NCI-H146 treated with DMSO at 0.1 percent for 48 hours (cell line): Measurements from ENCODE around the gene ZNF878.

Experiments used
- DNase-seq: peaks from one replicate; lab custom pipeline; 2025; ENCODE audit not compliant: unreplicated experiment; lab: John Stamatoyannopoulos, UW

ZNF878 gene

DNA sequence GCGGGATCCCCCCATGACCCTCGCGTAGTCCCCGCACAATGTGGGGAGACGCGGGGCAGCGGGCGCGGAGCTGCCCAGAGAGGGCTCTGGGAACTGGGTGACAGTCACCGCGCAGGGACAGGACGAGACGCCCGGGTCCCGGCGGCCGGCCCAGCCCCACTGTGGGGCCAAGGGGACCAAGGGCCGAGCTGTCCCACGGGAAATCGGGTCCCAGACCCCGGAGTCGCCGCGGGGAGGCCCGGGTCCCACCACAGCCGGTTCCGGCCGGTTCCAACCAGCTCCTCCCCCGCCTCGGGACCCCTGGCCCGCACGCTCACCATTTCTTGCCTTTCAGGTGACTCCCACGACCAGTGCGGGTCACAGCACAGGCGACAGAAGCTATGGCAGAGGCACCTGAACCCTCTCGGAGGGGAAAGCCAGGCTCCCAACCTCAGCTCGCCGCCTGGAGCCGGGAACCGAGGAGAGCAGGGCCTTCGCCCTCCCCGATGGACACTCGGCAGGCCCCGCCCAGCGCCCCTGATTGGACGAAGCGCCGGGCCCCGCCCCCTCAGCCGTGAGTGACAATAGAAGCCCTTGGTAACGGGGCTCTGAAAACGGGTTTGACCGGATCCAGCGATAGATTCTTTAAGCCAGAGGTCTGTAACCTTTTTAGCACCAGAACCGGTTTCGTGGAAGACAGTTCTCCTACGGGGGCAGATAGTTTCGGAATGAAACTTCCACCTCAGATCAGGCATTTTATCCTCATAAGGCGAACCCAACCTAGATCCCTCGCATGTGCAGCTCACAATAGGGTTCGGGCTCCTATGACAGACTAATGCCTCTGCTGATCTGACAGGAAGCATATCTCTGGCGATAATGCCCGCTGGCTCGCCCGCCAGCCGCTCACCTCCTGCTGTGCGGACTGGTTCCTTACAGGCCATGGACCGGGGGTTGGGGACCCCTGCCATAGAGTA, 17.3 kb downstream of the ZNF878 start, which contains the start of gene ZNF433:
Gene ZNF433 (minus strand): TSS at position 460 of the 953 bp plus-strand sequence. CDS start 140 bp downstream, at position 320.
- peak; percentile 93 for DNase-seq

DNA sequence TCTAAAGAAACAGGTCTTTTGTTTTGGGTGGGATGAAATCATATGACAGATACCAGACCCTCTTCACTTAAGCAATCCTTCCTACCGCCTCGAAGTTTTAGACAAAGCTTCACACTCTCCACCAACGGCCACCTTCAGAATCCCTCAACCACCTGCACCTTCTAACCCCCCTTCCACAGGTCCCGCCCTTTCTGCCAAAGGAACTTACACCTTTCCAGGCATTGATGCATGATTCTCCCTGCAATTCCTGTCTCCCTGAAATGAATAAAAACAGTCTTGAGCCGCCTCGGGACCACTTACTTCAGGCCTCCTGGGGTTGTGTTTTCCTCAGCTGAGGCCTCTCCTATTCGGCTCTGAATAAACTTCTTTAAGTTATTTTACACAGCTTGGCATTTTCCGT, 18.1 kb downstream of the ZNF878 start:
- no peak for DNase-seq

DNA sequence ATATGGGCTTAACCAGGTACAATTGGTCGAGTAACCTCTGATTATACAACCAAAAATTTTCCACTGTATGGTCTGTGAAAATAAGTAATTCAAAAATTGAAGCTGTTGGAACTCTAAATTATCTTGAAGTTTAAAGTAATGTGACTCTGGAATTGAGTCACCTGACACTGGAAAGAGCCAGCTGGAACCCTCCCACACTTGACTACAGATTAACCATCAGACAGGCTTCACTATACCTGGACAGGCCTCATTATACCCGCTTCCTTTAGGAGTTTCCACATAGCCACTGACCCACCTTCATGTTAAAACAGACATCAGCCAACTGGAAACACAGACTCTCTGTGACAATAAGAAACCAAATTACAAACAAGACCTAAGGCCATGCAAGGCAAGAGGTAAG, 18.6 kb downstream of the ZNF878 start:
- no peak for DNase-seq

DNA sequence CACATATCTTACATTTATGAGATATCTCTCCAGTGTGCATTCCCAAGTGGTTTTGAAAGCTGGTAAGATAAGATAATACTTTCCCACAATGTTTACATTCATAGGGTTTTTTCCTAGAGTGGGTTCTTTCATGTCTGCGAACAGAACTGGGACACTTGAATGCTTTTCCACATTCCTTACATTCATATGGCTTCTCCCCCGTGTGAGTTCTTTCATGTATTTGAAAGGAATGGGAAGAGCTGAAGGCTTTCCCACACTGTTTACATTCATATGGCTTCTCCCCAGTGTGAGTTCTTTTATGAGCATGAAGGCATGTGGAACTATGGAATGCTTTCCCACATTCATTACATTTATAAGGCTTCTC, 37.0 kb downstream of the ZNF878 start:
- DNase-seq, result no peak

DNA sequence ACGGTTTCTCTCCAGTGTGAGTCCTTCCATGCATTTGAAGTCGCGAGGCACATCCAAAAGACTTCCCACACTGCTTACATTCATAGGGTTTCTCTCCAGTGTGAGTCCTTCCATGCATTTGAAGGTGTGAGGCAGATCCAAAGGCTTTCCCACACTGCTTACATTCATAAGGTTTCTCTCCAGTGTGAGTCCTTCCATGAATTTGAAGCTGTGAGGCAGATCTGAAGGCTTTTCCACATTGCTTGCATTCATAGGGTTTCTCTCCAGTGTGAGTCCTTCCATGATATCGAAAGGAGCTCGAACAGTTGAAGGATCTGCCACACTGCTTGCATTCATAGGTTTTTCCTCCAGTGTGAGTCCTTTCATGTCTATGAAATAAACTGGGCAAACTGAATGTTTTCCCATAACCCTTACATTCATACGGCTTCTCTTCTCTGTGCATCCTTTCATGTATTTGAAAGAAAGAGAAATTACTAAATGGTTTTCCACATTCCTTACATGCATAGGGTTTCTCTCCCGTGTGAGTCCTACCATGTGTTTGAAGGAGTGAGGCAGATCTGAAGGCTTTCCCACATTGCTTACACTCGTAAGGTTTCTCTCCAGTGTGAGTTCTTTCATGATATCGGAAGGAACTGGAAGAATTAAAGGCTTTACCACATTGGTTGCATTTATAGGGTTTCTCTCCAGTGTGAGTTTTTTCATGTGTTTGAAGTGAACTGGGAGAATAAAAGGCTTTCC, 37.6 kb downstream of the ZNF878 start:
- no peak for DNase-seq

DNA sequence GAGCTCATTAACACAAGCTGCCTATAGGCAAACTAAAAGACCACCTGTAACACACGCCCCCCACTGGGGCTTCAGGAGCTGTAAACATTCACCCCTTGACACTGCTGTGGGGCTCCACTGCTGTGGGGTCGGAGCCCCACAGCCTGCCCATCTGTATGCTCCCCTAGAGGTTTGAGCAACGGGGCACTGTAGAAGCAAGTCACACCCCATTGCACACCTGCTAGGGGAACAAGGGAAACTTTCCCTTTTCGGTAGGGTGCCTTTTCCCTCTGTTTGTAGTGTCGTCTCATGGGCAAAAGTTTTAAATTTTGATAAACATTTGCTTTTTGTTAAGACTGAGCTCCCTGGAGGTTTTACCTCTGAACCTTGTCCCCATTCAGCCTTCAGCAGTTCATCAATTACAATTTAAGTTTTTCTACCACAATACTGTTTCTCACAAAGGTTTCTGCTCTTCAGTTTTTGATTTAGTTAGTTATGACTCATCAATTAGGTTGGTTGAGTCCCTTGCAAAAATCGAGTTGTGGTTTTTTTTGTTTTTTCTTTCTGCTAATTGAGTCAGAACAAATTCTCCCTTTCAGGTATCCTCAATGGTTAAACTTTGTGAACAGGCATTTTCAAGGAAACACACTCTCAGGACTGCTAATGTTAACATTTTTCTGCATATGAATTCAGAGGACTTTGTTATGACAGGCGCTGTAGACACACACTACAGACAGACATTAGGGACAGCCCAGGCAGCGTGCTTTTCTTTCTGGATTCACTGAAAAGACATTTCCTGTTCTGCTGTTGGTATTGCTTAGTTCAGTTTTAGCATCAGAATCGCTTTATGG, 52.4 kb downstream of the ZNF878 start:
- DNase-seq, result no peak

DNA sequence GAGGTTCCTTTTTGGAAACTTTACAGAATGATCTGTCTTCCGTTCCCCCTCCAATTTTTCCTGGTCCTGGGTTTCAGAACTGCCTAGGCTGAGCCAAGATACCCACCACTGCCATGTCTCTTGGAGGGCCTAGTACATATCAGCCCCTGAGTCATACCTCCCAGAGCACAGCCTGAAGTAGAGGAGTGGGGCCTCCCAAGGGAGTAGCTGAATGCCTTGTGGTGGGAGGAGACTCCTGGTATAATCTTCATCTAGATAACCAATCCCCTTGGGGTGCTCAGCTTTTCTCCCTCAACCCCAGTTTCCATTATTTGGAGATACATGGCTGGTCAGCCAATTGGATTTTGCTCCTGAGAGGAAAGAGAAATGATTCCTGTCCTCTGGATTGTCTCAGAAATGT, 57.6 kb downstream of the ZNF878 start:
- no peak for DNase-seq
